ENCODE results near the gene PHF12. TPM values are rescaled to one million over a fixed set of nuclear protein-coding genes. Genes with fewer than 3 reads are reported as not detected.

The PHF12 gene
- polyA plus RNA-seq, 12 donors: 18.6 to 52.0 (median 28.9) TPM; not detected in 1

DNA sequence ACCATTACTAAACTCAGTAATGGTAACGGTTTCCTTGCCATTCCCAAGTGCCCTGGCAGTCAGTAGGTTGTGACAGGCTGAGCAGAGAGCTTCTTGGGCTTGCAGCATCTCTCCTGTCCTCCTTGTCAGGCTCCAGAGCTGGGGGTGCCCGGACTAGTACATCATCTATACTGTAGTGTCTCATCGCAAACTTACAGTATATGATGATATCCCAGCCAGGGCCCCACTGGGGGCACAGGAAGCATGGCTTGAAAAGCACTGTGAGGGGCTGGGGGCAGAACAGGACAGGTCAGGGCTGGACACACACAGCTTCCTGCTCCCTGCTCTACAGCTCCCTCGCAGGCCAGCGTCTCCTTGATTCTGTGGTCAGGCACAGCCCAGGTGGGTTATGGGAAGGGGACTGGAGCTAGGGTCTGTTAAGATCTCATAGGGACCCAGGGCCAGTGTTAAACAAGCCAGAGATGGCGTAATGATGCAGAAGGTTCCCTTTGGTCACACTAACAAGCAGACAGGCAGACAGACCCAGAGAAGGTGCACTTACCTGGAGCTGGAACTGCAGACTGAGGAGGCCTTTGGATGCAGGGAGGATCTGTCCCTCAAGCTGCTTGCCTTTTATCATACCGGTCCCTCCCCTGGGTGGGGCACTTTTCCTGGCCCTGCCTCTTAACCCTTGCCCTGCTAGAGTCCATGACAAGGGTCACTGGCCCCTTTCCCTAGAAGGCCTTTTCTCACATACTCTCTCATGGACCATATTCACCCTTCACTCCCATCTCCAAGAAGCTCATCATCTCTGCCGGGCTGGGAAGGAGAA, 89.7 kb downstream of the PHF12 start:
- DNase-seq: no peak

DNA sequence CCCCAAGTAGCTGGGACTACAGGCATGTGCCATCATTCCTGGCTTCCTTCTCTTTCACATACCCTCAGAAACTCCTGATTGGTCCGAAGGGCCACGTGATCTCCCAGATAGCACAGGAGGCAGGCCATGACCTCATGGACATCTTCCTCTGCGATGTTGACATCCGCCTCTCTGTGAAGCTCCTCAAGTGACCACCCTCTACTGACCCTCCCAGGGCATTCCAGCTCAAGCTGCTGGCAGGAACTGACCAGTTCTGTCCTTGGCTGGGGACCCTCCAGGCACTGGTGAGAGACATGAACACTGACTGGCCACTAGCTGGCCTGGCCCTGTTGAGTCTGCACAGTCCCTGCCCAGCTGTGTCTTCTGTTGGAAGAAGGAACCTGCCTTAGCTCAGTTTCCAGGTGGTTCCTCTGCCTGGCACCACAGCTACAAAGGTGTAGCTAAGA, 90.9 kb downstream of the PHF12 start:
- DNase-seq: no peak

DNA sequence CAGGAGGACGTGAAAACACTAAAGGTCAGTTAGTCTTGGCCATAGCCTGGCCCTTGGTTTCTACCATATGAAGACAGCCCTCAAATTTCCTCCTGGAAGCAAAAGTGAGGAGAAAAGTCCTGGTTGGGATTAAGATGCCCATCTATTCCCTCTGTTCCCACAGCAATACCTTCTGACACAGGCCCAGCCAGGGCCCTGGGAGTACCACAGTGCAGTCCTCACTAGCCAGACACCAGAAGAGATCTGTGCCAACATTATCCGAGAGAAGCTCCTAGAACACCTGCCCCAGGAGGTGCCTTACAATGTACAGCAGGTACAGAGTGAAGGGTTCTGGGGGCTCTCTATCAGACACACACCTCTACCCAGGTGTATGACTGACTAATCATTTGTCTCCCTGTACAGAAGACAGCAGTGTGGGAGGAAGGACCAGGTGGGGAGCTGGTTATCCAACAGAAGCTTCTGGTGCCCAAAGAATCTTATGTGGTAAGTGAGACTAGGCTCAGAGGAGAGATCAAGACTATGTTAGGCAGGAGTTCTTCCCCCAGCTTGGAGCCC, 92.4 kb downstream of the PHF12 start:
- DNase-seq: no peak

DNA sequence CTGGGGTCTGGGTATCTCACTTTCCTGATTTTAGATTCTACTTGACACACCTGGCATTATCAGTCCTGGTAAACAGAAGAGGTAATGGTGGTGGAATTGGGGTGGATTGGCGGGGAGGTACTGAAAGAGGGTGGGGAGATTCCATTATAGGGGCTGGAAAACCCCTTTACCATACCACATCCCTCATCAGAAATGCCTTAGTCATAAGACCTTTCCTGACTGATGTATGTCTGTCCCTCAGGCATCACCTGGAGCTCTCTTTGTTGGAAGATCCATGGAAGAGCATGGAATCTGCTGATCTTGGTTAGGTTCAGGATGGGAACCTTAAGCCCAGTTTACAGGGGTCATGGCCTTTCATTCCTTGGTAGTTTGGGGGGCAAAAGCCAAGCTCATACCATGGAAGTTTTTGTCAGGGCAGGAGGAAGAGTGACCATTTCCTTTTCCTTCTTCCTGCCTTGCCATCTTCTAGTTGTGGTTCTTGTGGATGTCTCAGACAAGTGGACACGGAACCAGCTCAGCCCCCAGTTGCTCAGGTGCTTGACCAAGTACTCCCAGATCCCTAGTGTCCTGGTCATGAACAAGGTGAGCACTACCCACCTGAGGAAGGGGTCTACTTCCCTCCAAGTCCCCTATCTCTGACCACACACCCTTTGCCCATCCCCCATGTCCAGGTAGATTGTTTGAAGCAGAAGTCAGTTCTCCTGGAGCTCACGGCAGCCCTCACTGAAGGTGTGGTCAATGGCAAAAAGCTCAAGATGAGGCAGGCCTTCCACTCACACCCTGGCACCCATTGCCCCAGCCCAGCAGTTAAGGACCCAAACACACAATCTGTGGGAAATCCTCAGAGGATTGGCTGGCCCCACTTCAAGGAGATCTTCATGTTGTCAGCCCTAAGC, 93.2 kb downstream of the PHF12 start:
- DNase-seq: no peak

DNA sequence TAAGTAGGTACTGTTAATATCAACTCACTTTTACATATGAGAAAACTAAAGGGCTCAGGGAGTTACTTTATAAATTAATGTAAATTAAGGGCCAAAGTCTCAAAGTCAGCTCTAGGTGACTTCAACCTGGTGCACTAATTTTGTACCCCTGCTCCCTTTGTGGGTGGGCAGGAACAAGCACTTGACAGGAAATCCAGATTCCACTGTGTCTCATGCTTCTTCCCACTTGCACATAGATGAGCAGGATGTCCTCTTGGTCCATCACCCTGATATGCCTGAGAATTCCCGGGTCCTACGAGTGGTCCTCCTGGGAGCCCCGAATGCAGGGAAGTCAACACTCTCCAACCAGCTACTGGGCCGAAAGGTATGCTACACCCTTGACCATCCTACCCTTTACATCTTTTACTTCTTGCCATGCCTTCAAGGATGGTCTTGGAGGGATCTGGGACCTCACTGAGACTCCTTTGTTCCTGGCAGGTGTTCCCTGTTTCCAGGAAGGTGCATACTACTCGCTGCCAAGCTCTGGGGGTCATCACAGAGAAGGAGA, 95.2 kb downstream of the PHF12 start:
- DNase-seq: no peak

DNA sequence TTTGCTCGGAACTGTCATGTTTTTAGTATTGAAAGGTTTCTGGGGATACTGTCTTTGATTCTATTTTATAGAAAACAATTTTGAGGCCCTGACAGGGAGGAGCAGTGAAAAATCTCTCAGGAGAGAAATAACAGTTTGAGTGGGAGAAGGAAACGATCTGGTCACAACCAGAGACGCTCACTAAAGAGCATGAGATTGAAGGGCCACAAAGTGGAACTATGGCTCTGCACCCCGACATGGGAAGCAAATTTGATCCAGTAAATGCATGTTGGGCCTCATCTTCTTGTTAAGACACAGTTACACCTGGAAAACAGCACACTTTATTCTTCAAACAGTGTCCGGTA, 96.0 kb downstream of the PHF12 start:
- DNase-seq: no peak

Other genes starting within 250 kb of the PHF12 start
- 1 to 10 TPM in 10 of 12 donors, not detected in 2; 1.6 to 9.0 (median 2.5) TPM for gene PROCA1, start 239.6 kb downstream of the PHF12 start, polyA plus RNA-seq (ENCODE audit: insufficient read length in 12 of 12)
- 10 to 100 TPM in 11 of 12 donors, not detected in 1; 49.7 to 98.2 (median 66.4) TPM for gene RAB34, start 233.7 kb downstream of the PHF12 start, polyA plus RNA-seq (ENCODE audit: insufficient read length in 12 of 12)
- gene RPL23A, start 231.5 kb downstream of the PHF12 start, polyA plus RNA-seq (ENCODE audit: insufficient read length in 12 of 12): 1,000 to 10,000 TPM in 9 of 12 donors, 100 to 1,000 TPM in 2, not detected in 1; 515 to 1,778 (median 1,509) TPM
- gene TLCD1, start 225.3 kb downstream of the PHF12 start, polyA plus RNA-seq (ENCODE audit: insufficient read length in 12 of 12): 1 to 10 TPM in 10 of 12 donors, not detected in 2; 2.5 to 5.4 (median 3.4) TPM
- gene NEK8, start 222.7 kb downstream of the PHF12 start, polyA plus RNA-seq (ENCODE audit: insufficient read length in 12 of 12): 1 to 10 TPM in 11 of 12 donors, not detected in 1; 1.8 to 7.8 (median 2.6) TPM
- gene TRAF4, start 207.5 kb downstream of the PHF12 start, polyA plus RNA-seq (ENCODE audit: insufficient read length in 12 of 12): 10 to 100 TPM in 11 of 12 donors, not detected in 1; 39.4 to 93.0 (median 48.8) TPM
- 10 to 100 TPM in 11 of 12 donors, not detected in 1; 10.4 to 21.4 (median 12.9) TPM for gene FAM222B, start 108.7 kb downstream of the PHF12 start, polyA plus RNA-seq (ENCODE audit: insufficient read length in 12 of 12)
- gene ERAL1, start 96.5 kb downstream of the PHF12 start, polyA plus RNA-seq (ENCODE audit: insufficient read length in 12 of 12): 100 to 1,000 TPM in 1 of 12 donors, 10 to 100 TPM in 10, not detected in 1; 40.2 to 105 (median 44.9) TPM
- gene FLOT2, start 53.8 kb downstream of the PHF12 start, polyA plus RNA-seq (ENCODE audit: insufficient read length in 12 of 12): 10 to 100 TPM in 11 of 12 donors, not detected in 1; 49.5 to 78.9 (median 63.5) TPM
- 1 to 10 TPM in 10 of 12 donors, not detected in 2; 2.1 to 4.9 (median 3.6) TPM for gene DHRS13, start 48.4 kb downstream of the PHF12 start, polyA plus RNA-seq (ENCODE audit: insufficient read length in 12 of 12)
- under 1 TPM in 8 of 12 donors, not detected in 4; 0.07 to 0.70 (median 0.31) TPM for gene SEZ6, start 54.5 kb upstream of the PHF12 start, polyA plus RNA-seq (ENCODE audit: insufficient read length in 12 of 12)
- gene PIPOX, start 91.6 kb upstream of the PHF12 start, polyA plus RNA-seq (ENCODE audit: insufficient read length in 12 of 12): 1 to 10 TPM in 9 of 12 donors, under 1 TPM in 1, not detected in 2; 0.97 to 2.1 (median 1.5) TPM
- gene MYO18A, start 228.9 kb upstream of the PHF12 start, polyA plus RNA-seq (ENCODE audit: insufficient read length in 12 of 12): 100 to 1,000 TPM in 11 of 12 donors, not detected in 1; 125 to 328 (median 222) TPM